ENCODE results near the gene RPL11.

The RPL11 gene

GRCh38 chr1:23691499-23692307 is at the start of gene RPL11:
Gene RPL11 (plus strand): TSS chr1:23691806. CDS start chr1:23691824, 18 bp downstream.
- Histone ChIP-seq H3K4me1 (ENCODE audit: control insufficient read depth, low read length) (peaks cover 41% of the 10 kb centered on the region), H3K79me2 (ENCODE audit: control insufficient read depth, low read length) (peaks cover 52% of the 10 kb centered on the region), H3K4me2 (ENCODE audit: low read length) (peak within 1 kb of the TSS; percentile 77), H3F3A (ENCODE audit: control insufficient read depth, insufficient read depth) (peaks cover 33% of the 10 kb centered on the region), H3K27ac (ENCODE audit: low read depth, low read length) (peak within 1 kb of the TSS; percentile 77), H3K27me3 (ENCODE audit: control insufficient read depth, low read length) (no peaks in the 10 kb centered on the region), H4K20me1 (ENCODE audit: control insufficient read depth, insufficient read depth, low read depth, low read length) (peaks cover 38% of the 10 kb centered on the region), H3K9me3 (ENCODE audit: control insufficient read depth, insufficient read depth, low read length) (no peaks in the 10 kb centered on the region), H3K36me3 (ENCODE audit: control insufficient read depth, low read length) (peaks cover 51% of the 10 kb centered on the region), H3K4me3 (ENCODE audit: low read length) (peak within 1 kb of the TSS; percentile 78), H3K9me2 (replicated peaks; ENCODE audit: control insufficient read depth, low read length) (no peaks in the 10 kb centered on the region)
- TF ChIP-seq CTCF (IDR thresholded peaks at IDR 0.05; ENCODE audit: low read depth, low read length, poor library complexity, severe bottlenecking), result peak; percentile 64
- no peak for TF ChIP-seq EZH2phosphoT487 (IDR thresholded peaks at IDR 0.05; ENCODE audit: borderline replicate concordance, low read length)

- Histone ChIP-seq H3K9me3 (ENCODE audit: control insufficient read depth, insufficient read depth, low read length) (no peaks in the 10 kb centered on the region), H3K4me2 (ENCODE audit: low read length) (no peak overlapping the region), H3K36me3 (ENCODE audit: control insufficient read depth, low read length) (no peaks in the 10 kb centered on the region), H3K9me2 (replicated peaks; ENCODE audit: control insufficient read depth, low read length) (no peaks in the 10 kb centered on the region), H3K27me3 (ENCODE audit: control insufficient read depth, low read length) (no peaks in the 10 kb centered on the region), H4K20me1 (ENCODE audit: control insufficient read depth, insufficient read depth, low read depth, low read length) (no peaks in the 10 kb centered on the region), H3F3A (ENCODE audit: control insufficient read depth, insufficient read depth) (peaks cover 27% of the 10 kb centered on the region), H3K79me2 (ENCODE audit: control insufficient read depth, low read length) (no peaks in the 10 kb centered on the region), H3K4me3 (ENCODE audit: low read length) (no peak overlapping the region), H3K4me1 (ENCODE audit: control insufficient read depth, low read length) (peaks cover 78% of the 10 kb centered on the region), H3K27ac (ENCODE audit: low read depth, low read length) (0 out of 2 replicates have a peak overlapping the region, but pooled peaks have one; percentile 12)
- TF ChIP-seq EZH2phosphoT487 (IDR thresholded peaks at IDR 0.05; ENCODE audit: borderline replicate concordance, low read length) (no peak), CTCF (IDR thresholded peaks at IDR 0.05; ENCODE audit: low read depth, low read length, poor library complexity, severe bottlenecking) (no peak)
These were observed 47.7 kb upstream of the RPL11 start for GRCh38 chr1:23643736-23644554.

GRCh38 chr1:23644555-23644866 is 47.1 kb upstream of the RPL11 start:
- Histone ChIP-seq H3K4me3 (ENCODE audit: low read length) (no peak overlapping the region), H3K9me3 (ENCODE audit: control insufficient read depth, insufficient read depth, low read length) (no peaks in the 10 kb centered on the region), H3K79me2 (ENCODE audit: control insufficient read depth, low read length) (peaks cover 2% of the 10 kb centered on the region), H3K4me2 (ENCODE audit: low read length) (no peak overlapping the region), H3K27me3 (ENCODE audit: control insufficient read depth, low read length) (no peaks in the 10 kb centered on the region), H3K4me1 (ENCODE audit: control insufficient read depth, low read length) (peaks cover 78% of the 10 kb centered on the region), H3K9me2 (replicated peaks; ENCODE audit: control insufficient read depth, low read length) (no peaks in the 10 kb centered on the region), H3F3A (ENCODE audit: control insufficient read depth, insufficient read depth) (peaks cover 29% of the 10 kb centered on the region), H3K27ac (ENCODE audit: low read depth, low read length) (no peak overlapping the region), H3K36me3 (ENCODE audit: control insufficient read depth, low read length) (no peaks in the 10 kb centered on the region), H4K20me1 (ENCODE audit: control insufficient read depth, insufficient read depth, low read depth, low read length) (no peaks in the 10 kb centered on the region)
- TF ChIP-seq CTCF (IDR thresholded peaks at IDR 0.05; ENCODE audit: low read depth, low read length, poor library complexity, severe bottlenecking) (no peak), EZH2phosphoT487 (IDR thresholded peaks at IDR 0.05; ENCODE audit: borderline replicate concordance, low read length) (no peak)

Measured in DOHH2 (cell line).